MCF 10A (cell line): ENCODE measurements around the gene CCDC73. TPM values are rescaled to one million over a fixed set of nuclear protein-coding genes. Genes with fewer than 3 reads are reported as not detected.

Experiments
- BruUV-seq: library from RNA; stranded (reverse); fragments of 400-500 nt; replicated peaks from 2 replicates; lab custom pipeline; 2021; lab: Mats Ljungman, UMichigan
- CTCF ChIA-PET: fragments of 300-600 bp; sonication (Branson Sonifier 250); formaldehyde crosslinking; extraction: SDS; loops from one replicate; lab custom pipeline; 2021; ENCODE audit warnings: antibody characterized with exemption, inconsistent platforms; lab: Yijun Ruan, JAX
- POLR2A ChIA-PET: fragments of 300-600, 350-650 bp; sonication (Branson Sonifier 250); formaldehyde crosslinking; extraction: SDS; loops from one replicate; lab custom pipeline; 2020; ENCODE audit warnings: antibody characterized with exemption, inconsistent platforms; lab: Yijun Ruan, JAX
- DNase-seq: peaks from one replicate; pipeline ENCODE4 v3.0.0-alpha.2; 2018; ENCODE audit not compliant: unreplicated experiment
- H3K27ac Mint-ChIP-seq: one replicate; pipeline ENCODE4 v1.8.0; 2022; ENCODE audit warnings: mild to moderate bottlenecking, low read depth, mixed read lengths; ENCODE audit not compliant: unreplicated experiment
- H3K27me3 Mint-ChIP-seq: one replicate; pipeline ENCODE4 v1.8.0; 2022; ENCODE audit warnings: mixed read lengths; ENCODE audit not compliant: insufficient read depth, unreplicated experiment
- H3K36me3 Mint-ChIP-seq: one replicate; pipeline ENCODE4 v1.8.0; 2022; ENCODE audit warnings: mild to moderate bottlenecking, moderate library complexity, mixed read lengths; ENCODE audit not compliant: insufficient read depth, unreplicated experiment
- H3K4me1 Mint-ChIP-seq: one replicate; pipeline ENCODE4 v1.8.0; 2022; ENCODE audit warnings: mixed read lengths; ENCODE audit not compliant: insufficient read depth, unreplicated experiment
- H3K4me3 Mint-ChIP-seq: one replicate; pipeline ENCODE4 v1.8.0; 2022; ENCODE audit warnings: mild to moderate bottlenecking, moderate library complexity, mixed read lengths; ENCODE audit not compliant: unreplicated experiment
- H3K9me3 Mint-ChIP-seq: one replicate; pipeline ENCODE4 v1.8.0; 2022; ENCODE audit warnings: mixed read lengths; ENCODE audit not compliant: unreplicated experiment
- intact Hi-C: fragments of 100-400 bp; cut with micrococcal nuclease; formaldehyde crosslinking; loops from 2 replicates; pipeline ENCODE4 v1.14.1; 2022
- total RNA-seq: library from RNA; stranded (reverse); gene quantifications from 2 replicates; pipeline ENCODE4 v1.2.3, GENCODE V29; 2022
- TF ChIP-seq, protein P1 (sequence below): fragments of 200-600 bp; IDR thresholded peaks from one replicate; pipeline ENCODE4 v1.8.0; 2022; ENCODE audit warnings: antibody characterized with exemption, mild to moderate bottlenecking; ENCODE audit not compliant: unreplicated experiment

The CCDC73 gene
- total RNA-seq, 1 experiment from 2014 or later, result 0.09 TPM

DNA sequence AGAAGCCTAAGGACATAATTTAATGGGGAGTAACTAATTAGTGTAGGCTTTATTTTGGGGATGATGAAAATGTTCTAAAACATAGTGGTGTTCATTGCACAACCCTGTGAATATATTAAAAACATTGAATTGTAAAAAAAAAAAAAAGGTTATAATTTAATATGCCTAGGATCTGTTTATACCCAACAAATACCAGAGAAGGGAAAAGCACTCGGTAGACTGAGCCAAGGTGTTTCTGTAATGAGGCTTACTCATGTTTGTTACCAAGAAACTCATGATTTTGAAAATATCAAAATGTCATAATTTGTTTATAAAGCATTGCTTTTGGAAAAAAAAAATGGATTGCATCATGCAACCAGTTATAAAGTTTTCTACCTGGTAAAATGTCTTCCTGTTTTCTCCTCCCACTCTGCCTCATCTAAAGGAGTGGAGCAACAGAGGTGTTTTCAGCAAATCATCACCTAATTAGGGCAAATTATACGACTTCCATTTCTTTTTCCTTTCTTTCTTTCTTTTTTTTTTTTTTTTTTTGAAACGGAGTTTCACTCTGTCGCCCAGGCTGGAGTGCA lies 225.1 kb downstream of the CCDC73 start:
- Mint-ChIP-seq H3K27ac (no peak overlapping the region), H3K9me3 (no peaks in the 10 kb centered on the region), H3K4me3 (no peak overlapping the region), H3K4me1 (no peaks in the 10 kb centered on the region), H3K27me3 (no peaks in the 10 kb centered on the region), H3K36me3 (peaks cover 4% of the 10 kb centered on the region)
- DNase-seq, result no peak
- ChIA-PET CTCF (interaction anchor here (0.6 kb wide), 1 partner anchor 392 kb away, joined by 7 read pairs; no protein-coding TSS in a partner anchor), POLR2A (no interaction called here)
- TF ChIP-seq, protein P1, sequence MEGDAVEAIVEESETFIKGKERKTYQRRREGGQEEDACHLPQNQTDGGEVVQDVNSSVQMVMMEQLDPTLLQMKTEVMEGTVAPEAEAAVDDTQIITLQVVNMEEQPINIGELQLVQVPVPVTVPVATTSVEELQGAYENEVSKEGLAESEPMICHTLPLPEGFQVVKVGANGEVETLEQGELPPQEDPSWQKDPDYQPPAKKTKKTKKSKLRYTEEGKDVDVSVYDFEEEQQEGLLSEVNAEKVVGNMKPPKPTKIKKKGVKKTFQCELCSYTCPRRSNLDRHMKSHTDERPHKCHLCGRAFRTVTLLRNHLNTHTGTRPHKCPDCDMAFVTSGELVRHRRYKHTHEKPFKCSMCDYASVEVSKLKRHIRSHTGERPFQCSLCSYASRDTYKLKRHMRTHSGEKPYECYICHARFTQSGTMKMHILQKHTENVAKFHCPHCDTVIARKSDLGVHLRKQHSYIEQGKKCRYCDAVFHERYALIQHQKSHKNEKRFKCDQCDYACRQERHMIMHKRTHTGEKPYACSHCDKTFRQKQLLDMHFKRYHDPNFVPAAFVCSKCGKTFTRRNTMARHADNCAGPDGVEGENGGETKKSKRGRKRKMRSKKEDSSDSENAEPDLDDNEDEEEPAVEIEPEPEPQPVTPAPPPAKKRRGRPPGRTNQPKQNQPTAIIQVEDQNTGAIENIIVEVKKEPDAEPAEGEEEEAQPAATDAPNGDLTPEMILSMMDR, result no peak
- intact Hi-C loops, result no loop called here
- no TSS peak for BruUV-seq

DNA sequence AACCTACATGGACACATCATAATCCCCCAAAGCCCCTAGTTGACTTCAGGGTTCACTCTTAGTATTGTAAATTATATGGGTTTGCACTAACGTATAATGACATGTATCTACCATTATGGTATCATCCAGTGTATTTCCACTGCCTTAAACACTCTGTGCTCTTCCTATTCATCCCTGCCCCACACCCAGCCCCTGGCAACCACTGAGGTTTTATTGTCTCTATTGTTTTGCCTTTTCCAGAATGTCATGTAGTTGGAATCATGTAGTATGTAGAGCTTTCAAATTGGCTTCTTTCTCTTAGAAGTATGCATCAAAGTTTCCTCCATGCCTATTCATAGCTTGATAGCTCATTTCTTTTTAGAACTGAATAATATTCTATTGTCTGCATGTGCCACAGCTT lies 227.3 kb downstream of the CCDC73 start:
- H3K4me3 Mint-ChIP-seq, result no peak overlapping the region
- H3K9me3 Mint-ChIP-seq, result no peaks in the 10 kb centered on the region
- H3K27me3 Mint-ChIP-seq, result no peaks in the 10 kb centered on the region
- TF ChIP-seq, protein P1, result no peak
- BruUV-seq, result no TSS peak
- peaks cover 4% of the 10 kb centered on the region for H3K36me3 Mint-ChIP-seq
- intact Hi-C loops, result no loop called here
- CTCF ChIA-PET, result no interaction called here
- no peaks in the 10 kb centered on the region for H3K4me1 Mint-ChIP-seq
- no peak for DNase-seq
- POLR2A ChIA-PET, result no interaction called here
- no peak overlapping the region for H3K27ac Mint-ChIP-seq

DNA sequence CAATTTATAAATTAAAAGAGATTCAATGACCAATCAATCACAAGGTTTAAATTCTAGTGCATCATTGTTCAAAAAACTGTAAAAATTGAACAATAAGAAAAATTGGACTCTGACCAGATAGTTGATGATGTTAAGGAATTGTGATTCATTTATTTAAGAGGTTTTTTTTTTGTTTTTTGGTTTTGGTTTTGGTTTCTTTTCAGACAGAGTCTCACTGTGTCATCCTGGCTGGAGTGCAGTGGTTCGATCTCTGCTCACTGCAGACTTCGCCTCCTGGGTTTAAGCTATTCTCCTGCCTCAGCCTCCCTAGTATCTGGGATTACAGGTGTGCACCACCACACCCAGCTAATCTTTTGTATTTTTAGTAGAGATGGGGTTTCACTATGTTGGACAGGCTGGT lies 227.9 kb downstream of the CCDC73 start:
- no peaks in the 10 kb centered on the region for H3K4me1 Mint-ChIP-seq
- no peak overlapping the region for H3K4me3 Mint-ChIP-seq
- no peaks in the 10 kb centered on the region for H3K9me3 Mint-ChIP-seq
- H3K27me3 Mint-ChIP-seq, result no peaks in the 10 kb centered on the region
- ChIA-PET POLR2A (no interaction called here), CTCF (no interaction called here)
- BruUV-seq, result no TSS peak
- H3K36me3 Mint-ChIP-seq, result peaks cover 2% of the 10 kb centered on the region
- TF ChIP-seq, protein P1, result no peak
- H3K27ac Mint-ChIP-seq, result no peak overlapping the region
- intact Hi-C loops, result no loop called here
- DNase-seq, result no peak

DNA sequence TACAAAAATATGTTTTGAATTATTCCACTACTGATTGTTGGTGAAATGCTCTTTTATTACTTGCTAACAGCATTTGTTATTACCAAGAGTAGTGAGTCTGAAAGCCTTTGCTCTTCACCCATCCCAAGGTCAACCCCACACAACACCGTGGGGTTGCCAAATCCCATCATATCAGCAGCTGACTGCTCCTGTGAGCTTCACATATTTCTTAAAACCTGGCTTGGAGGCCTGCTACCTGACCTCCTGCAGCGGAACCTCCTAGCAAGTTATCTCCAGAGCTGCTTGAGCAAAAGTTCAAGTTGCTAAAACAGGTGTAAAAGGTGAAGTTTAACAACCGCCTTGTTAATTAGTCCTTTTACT lies 230.9 kb downstream of the CCDC73 start:
- TF ChIP-seq, protein P1, result no peak
- H3K27ac Mint-ChIP-seq, result no peak overlapping the region
- POLR2A ChIA-PET, result no interaction called here
- no peak overlapping the region for H3K4me3 Mint-ChIP-seq
- CTCF ChIA-PET, result interaction anchor here (0.6 kb wide), 1 partner anchor 8 kb away, joined by 3 read pairs; no protein-coding TSS in a partner anchor
- no peaks in the 10 kb centered on the region for H3K4me1 Mint-ChIP-seq
- intact Hi-C loops, result no loop called here
- DNase-seq, result no peak
- H3K9me3 Mint-ChIP-seq, result no peaks in the 10 kb centered on the region
- no TSS peak for BruUV-seq
- H3K27me3 Mint-ChIP-seq, result no peaks in the 10 kb centered on the region
- H3K36me3 Mint-ChIP-seq, result no peaks in the 10 kb centered on the region
